Hair follicular keratinocyte (primary cell): ENCODE measurements around the gene BCL2L11. TPM values are rescaled to one million over a fixed set of nuclear protein-coding genes. Genes with fewer than 3 reads are reported as not detected.

Experiments
- total RNA-seq: library from RNA; depleted of rRNA; stranded (reverse); fragments of >200 nt; gene quantifications from 2 replicates; pipeline ENCODE4 v1.2.3, GENCODE V29; 2015

Gene BCL2L11, protein sequence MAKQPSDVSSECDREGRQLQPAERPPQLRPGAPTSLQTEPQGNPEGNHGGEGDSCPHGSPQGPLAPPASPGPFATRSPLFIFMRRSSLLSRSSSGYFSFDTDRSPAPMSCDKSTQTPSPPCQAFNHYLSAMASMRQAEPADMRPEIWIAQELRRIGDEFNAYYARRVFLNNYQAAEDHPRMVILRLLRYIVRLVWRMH
- 1.1 and 2.0 TPM in 2 replicates for total RNA-seq

DNA sequence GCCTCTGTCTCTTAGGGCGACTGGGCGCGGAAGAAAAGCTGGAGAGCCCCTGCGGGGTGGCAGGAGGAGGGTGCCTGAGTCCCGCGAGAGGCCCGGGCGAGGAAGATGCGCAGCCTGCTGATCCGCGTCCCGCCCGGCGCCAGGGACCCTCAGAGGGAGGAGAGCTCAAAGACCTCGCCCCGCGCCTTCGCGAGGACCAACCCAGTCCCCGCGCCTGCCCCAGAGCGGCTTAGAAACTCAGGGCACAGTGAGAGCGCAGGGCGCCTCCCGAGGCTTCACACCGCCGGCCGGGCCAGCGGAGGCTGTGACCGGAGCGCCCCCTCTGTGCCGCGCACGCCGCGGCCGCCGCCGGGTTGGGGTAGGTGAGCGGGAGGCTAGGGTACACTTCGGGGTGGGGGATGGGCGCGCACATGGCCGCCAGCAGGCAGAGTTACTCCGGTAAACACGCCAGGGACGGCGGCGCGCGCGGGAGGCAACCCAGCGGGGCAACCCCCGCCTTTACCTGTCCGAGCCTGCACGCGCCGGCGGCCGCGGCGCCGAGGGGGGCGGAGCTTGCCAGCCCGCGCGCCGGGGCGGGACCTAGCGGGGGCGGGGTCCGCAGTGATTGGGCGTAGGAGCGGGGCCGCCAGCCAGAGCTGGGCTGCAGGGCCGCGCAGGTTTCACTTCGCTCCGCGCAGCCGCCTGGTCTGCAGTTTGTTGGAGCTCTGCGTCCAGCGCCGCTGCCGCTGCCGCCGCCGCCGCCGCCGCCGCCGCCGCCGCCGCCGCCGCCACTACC lies at the start of gene BCL2L11:
Gene BCL2L11 (plus strand): TSS at position 662 of the 775 bp plus-strand sequence. CDS start 2,832 bp downstream, outside the sequence.

